Uterus (tissue), 4 donors: Measurements from ENCODE around the gene URB1. TPM values are rescaled to one million over a fixed set of nuclear protein-coding genes. Genes with fewer than 3 reads are reported as not detected.

Experiments
- DNase-seq, 2 donors: peaks; one replicate each; pipeline ENCODE4 v3.0.0-alpha.2; 2019 to 2020
- H3K27ac ChIP-seq, 2 donors: fragments of 200-600 bp; sonication (generic); 1 replicate in 1 of 2; 2 replicates in 1 of 2; pipeline ENCODE4 v1.5.1; 2016 to 2018
- H3K27me3 ChIP-seq, 2 donors: fragments of 200-600 bp; sonication (generic); one replicate each; pipeline ENCODE4 v1.5.1; 2018 to 2019; ENCODE audit warnings: control low read depth in 1 of 2
- H3K36me3 ChIP-seq, 2 donors: fragments of 200-600 bp; sonication (generic); one replicate each; pipeline ENCODE4 v1.5.1; 2019; ENCODE audit warnings: control low read depth in 1 of 2
- H3K4me1 ChIP-seq, 2 donors: fragments of 200-600 bp; sonication (generic); one replicate each; pipeline ENCODE4 v1.5.1; 2018 to 2019; ENCODE audit warnings: control low read depth in 1 of 2
- H3K4me3 ChIP-seq, 2 donors: fragments of 200-600 bp; sonication (generic); 1 replicate in 1 of 2; 2 replicates in 1 of 2; pipeline ENCODE4 v1.5.1; 2018 to 2019; ENCODE audit warnings: mild to moderate bottlenecking in 1 of 2
- H3K9me3 ChIP-seq, 2 donors: fragments of 200-600 bp; sonication (generic); one replicate each; pipeline ENCODE4 v1.5.1; 2019; ENCODE audit warnings: control low read depth in 1 of 2
- CTCF ChIP-seq, 4 experiments: fragments of 200-600 bp in 2 of 4; fragments of 450-650 bp in 2 of 4; sonication (generic) in 2 of 4; IDR thresholded peaks; one replicate each; pipeline ENCODE4 v1.5.1; 2016 to 2019; ENCODE audit warnings: antibody characterized with exemption in 4 of 4, mild to moderate bottlenecking in 2 of 4, moderate library complexity in 1 of 4
- POLR2A ChIP-seq, 2 donors: fragments of 450-650 bp; IDR thresholded peaks; one replicate each; pipeline ENCODE4 v1.6.1; 2016; ENCODE audit warnings: antibody characterized with exemption in 2 of 2, mild to moderate bottlenecking in 1 of 2, moderate library complexity in 1 of 2
- intact Hi-C: fragments of 100-400 bp; cut with DNase I; formaldehyde crosslinking; loops from one replicate; pipeline ENCODE4 v1.15.1; 2023; ENCODE audit warnings: low total_unique reads
- total RNA-seq, 4 donors: library from RNA; depleted of rRNA in 3 of 4; stranded (reverse); fragments of >200 nt in 3 of 4; gene quantifications; one replicate each; pipeline versions ENCODE4 v1.1.0 to v1.2.4, GENCODE V29; 2014 to 2023
- donor health status: DM: yes; HTN: yes; CAD: no.

URB1 gene
- total RNA-seq, 4 donors from 2014 or later: 11.8 to 31.0 (median 26.0) TPM

- no peaks in the 10 kb centered on the region for H3K27me3 ChIP-seq
- H3K4me3 ChIP-seq: no peak overlapping the region
- peak overlapping the region in 1 of 2 donors; percentile 8 for H3K27ac ChIP-seq
- no peaks in the 10 kb centered on the region for H3K9me3 ChIP-seq
- intact Hi-C loops: no loop called here
- DNase-seq: no peak
- H3K4me1 ChIP-seq: peaks cover 0 to 4% of the 10 kb centered on the region in 2 donors
- H3K36me3 ChIP-seq: no peaks in the 10 kb centered on the region
- TF ChIP-seq CTCF (IDR thresholded peaks at IDR 0.05): no peak
- no peak for TF ChIP-seq POLR2A (IDR thresholded peaks at IDR 0.05)
Measured at GRCh38 chr21:32356874-32357395, 35.9 kb downstream of the URB1 start.

GRCh38 chr21:32353002-32353711 is 39.7 kb downstream of the URB1 start:
- intact Hi-C loops: no loop called here
- H3K27ac ChIP-seq: no peak overlapping the region
- TF ChIP-seq CTCF (IDR thresholded peaks at IDR 0.05): no peak
- TF ChIP-seq POLR2A (IDR thresholded peaks at IDR 0.05): no peak
- H3K27me3 ChIP-seq: no peaks in the 10 kb centered on the region
- no peak for DNase-seq
- no peaks in the 10 kb centered on the region for H3K36me3 ChIP-seq
- no peak overlapping the region for H3K4me3 ChIP-seq
- H3K9me3 ChIP-seq: no peaks in the 10 kb centered on the region
- H3K4me1 ChIP-seq: no peaks in the 10 kb centered on the region

- Histone ChIP-seq H3K4me3 (no peak overlapping the region), H3K27me3 (no peaks in the 10 kb centered on the region), H3K36me3 (no peaks in the 10 kb centered on the region), H3K9me3 (no peaks in the 10 kb centered on the region), H3K27ac (no peak overlapping the region), H3K4me1 (no peaks in the 10 kb centered on the region)
- intact Hi-C loops: no loop called here
- no peak for DNase-seq
- no peak for TF ChIP-seq CTCF (IDR thresholded peaks at IDR 0.05)
- TF ChIP-seq POLR2A (IDR thresholded peaks at IDR 0.05): no peak
Measured at GRCh38 chr21:32352526-32352925, 40.3 kb downstream of the URB1 start.

GRCh38 chr21:32351428-32351827 is 41.4 kb downstream of the URB1 start:
- Histone ChIP-seq H3K27ac (no peak overlapping the region), H3K4me1 (no peaks in the 10 kb centered on the region), H3K27me3 (no peaks in the 10 kb centered on the region), H3K36me3 (no peaks in the 10 kb centered on the region), H3K4me3 (no peak overlapping the region), H3K9me3 (no peaks in the 10 kb centered on the region)
- TF ChIP-seq POLR2A (IDR thresholded peaks at IDR 0.05) (no peak), CTCF (IDR thresholded peaks at IDR 0.05) (no peak)
- intact Hi-C loops: no loop called here
- no peak for DNase-seq

- Histone ChIP-seq H3K4me1 (no peaks in the 10 kb centered on the region), H3K9me3 (no peaks in the 10 kb centered on the region), H3K27ac (no peak overlapping the region), H3K27me3 (no peaks in the 10 kb centered on the region), H3K4me3 (no peak overlapping the region), H3K36me3 (no peaks in the 10 kb centered on the region)
- TF ChIP-seq CTCF (IDR thresholded peaks at IDR 0.05) (no peak), POLR2A (IDR thresholded peaks at IDR 0.05) (no peak)
- intact Hi-C loops: no loop called here
- DNase-seq: no peak
Measured at GRCh38 chr21:32350981-32351380, 41.8 kb downstream of the URB1 start.
